Keratinocyte (primary cell): ENCODE results near the gene OR10K1. TPM values are rescaled to one million over a fixed set of nuclear protein-coding genes. Genes with fewer than 3 reads are reported as not detected.

Source experiments
- DNase-seq: peaks from one replicate; pipeline ENCODE4 v3.0.0-alpha.2; 2011; ENCODE audit warnings: low read depth, missing footprints, low spot score
- FAIRE-seq: peaks from 2 replicates; lab custom pipeline; 2011; peaks lifted over from hg19 to GRCh38; lab: Jason Lieb, UNC
- H2AFZ ChIP-seq: 2 replicates; pipeline ENCODE4 v1.6.0; 2012; ENCODE audit warnings: low read length, control low read depth, inconsistent platforms; ENCODE audit not compliant: control insufficient read depth
- H3K27ac ChIP-seq: 2 replicates; pipeline ENCODE4 v1.5.1; 2011; ENCODE audit warnings: low read length; ENCODE audit not compliant: control insufficient read depth, insufficient read depth
- H3K27me3 ChIP-seq: 3 replicates; pipeline ENCODE4 v1.6.0; 2011; ENCODE audit warnings: low read length; ENCODE audit not compliant: control insufficient read depth, insufficient read depth; ENCODE audit errors: extremely low read depth
- H3K36me3 ChIP-seq, 2 experiments: 2 replicates in 1 of 2; 3 replicates in 1 of 2; pipeline ENCODE4 v1.5.1; 2011; ENCODE audit warnings: low read length in 2 of 2, mild to moderate bottlenecking in 1 of 2; ENCODE audit not compliant: control insufficient read depth in 2 of 2, insufficient read depth in 2 of 2; ENCODE audit errors: extremely low read depth in 1 of 2
- H3K4me1 ChIP-seq: 3 replicates; pipeline ENCODE4 v1.5.1; 2011; ENCODE audit warnings: low read length; ENCODE audit not compliant: control insufficient read depth, insufficient read depth; ENCODE audit errors: extremely low read depth
- H3K4me2 ChIP-seq: 3 replicates; pipeline ENCODE4 v1.6.0; 2011; ENCODE audit warnings: low read depth, low read length; ENCODE audit not compliant: control insufficient read depth, insufficient read depth; ENCODE audit errors: extremely low read depth
- H3K4me3 ChIP-seq, 3 experiments: fragments of 200-600 bp in 1 of 3; sonication (generic) in 1 of 3; 2 replicates in 2 of 3; 3 replicates in 1 of 3; pipeline ENCODE4 v1.5.1; 2011 to 2016; ENCODE audit warnings: low read length in 3 of 3, mild to moderate bottlenecking in 3 of 3, control low read depth in 2 of 3, inconsistent platforms in 1 of 3, low read depth in 1 of 3, mixed read lengths in 1 of 3, mixed run types in 1 of 3, moderate library complexity in 1 of 3; ENCODE audit not compliant: control insufficient read depth in 2 of 3, insufficient read depth in 2 of 3; ENCODE audit errors: extremely low read depth in 1 of 3
- H3K79me2 ChIP-seq: 2 replicates; pipeline ENCODE4 v1.6.0; 2012; ENCODE audit warnings: low read length; ENCODE audit not compliant: control insufficient read depth, insufficient read depth
- H3K9ac ChIP-seq: 3 replicates; pipeline ENCODE4 v1.6.0; 2011; ENCODE audit warnings: low read length; ENCODE audit not compliant: control insufficient read depth, insufficient read depth; ENCODE audit errors: extremely low read depth
- H3K9me1 ChIP-seq: 3 replicates; pipeline ENCODE4 v1.6.0; 2011; ENCODE audit warnings: low read length; ENCODE audit not compliant: control insufficient read depth, insufficient read depth; ENCODE audit errors: extremely low read depth
- H3K9me3 ChIP-seq: 2 replicates; pipeline ENCODE4 v1.5.1; 2012; ENCODE audit warnings: low read depth, low read length; ENCODE audit not compliant: control insufficient read depth
- H4K20me1 ChIP-seq: 3 replicates; pipeline ENCODE4 v1.6.0; 2011; ENCODE audit warnings: low read length; ENCODE audit not compliant: control insufficient read depth, insufficient read depth; ENCODE audit errors: extremely low read depth
- EZH2 ChIP-seq: IDR thresholded peaks from one replicate; pipeline ENCODE4 v1.6.1; 2012; ENCODE audit warnings: inconsistent platforms, mild to moderate bottlenecking, low read length, moderate library complexity
- dilution Hi-C: fragments of 300-500 bp; cut with MboI; formaldehyde crosslinking; loops from one replicate; pipeline ENCODE4 v1.7.0; 2020; ENCODE audit warnings: low sequenced_read_pairs; ENCODE audit not compliant: extremely low pct_ligation_motif_present
- polyA plus RNA-seq, 5 experiments: library from polyadenylated mRNA; depleted of rRNA in 3 of 5; stranded (reverse) in 3 of 5; stranded (forward) in 1 of 5; unstranded in 1 of 5; fragments of >200 nt; gene quantifications; 1 replicate in 1 of 5; 2 replicates in 3 of 5; 3 replicates in 1 of 5; pipeline versions ENCODE4 v1.2.1 to v1.2.3, GENCODE V29; 2011 to 2012; ENCODE audit warnings: missing spikeins in 2 of 5, low read depth in 1 of 5, low replicate concordance in 1 of 5
- TF ChIP-seq, protein P1 (sequence below), 3 experiments: IDR thresholded peaks in 1 of 3; conservative IDR thresholded peaks in 1 of 3; optimal IDR thresholded peaks in 1 of 3; 2 replicates in 2 of 3; 3 replicates in 1 of 3; pipeline versions ENCODE3 to v1.5.1; 2011; ENCODE audit warnings: low read length in 3 of 3, mild to moderate bottlenecking in 3 of 3, moderate library complexity in 2 of 3, control low read depth in 1 of 3, inconsistent platforms in 1 of 3; ENCODE audit not compliant: insufficient read depth in 2 of 3; ENCODE audit errors: extremely low read depth in 1 of 3

OR10K1 gene
- polyA plus RNA-seq, 1 donor (not counting 4 experiments of a cell fraction or from before 2014, with no cell fraction given) = not detected

DNA sequence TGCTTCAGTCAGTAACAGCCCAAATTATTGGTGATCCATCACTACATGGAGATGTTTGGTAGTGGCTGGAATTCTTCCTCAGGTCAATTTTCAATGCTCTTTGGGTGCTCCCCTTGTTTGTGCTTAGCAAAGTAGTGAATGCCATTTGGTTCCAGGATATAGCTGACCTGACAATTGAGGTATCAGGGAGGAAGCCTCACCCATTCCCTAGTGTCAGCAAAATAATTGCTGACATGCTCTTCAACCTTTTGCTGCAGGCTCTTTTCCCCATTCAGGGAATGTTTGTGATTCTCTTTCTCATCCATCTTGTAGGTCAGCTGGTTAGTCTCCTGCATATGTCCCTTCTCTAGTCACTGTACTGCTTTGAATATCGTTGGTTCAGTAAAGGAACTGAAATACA is 7.1 kb upstream of the OR10K1 start:
- H3K9ac ChIP-seq = no peak overlapping the region
- H4K20me1 ChIP-seq = no peaks in the 10 kb centered on the region
- no peaks in the 10 kb centered on the region for H3K9me3 ChIP-seq
- no peaks in the 10 kb centered on the region for H3K4me1 ChIP-seq
- FAIRE-seq (no peak), DNase-seq (no peak)
- H3K9me1 ChIP-seq = no peaks in the 10 kb centered on the region
- H3K27me3 ChIP-seq = no peaks in the 10 kb centered on the region
- TF ChIP-seq, protein P1, sequence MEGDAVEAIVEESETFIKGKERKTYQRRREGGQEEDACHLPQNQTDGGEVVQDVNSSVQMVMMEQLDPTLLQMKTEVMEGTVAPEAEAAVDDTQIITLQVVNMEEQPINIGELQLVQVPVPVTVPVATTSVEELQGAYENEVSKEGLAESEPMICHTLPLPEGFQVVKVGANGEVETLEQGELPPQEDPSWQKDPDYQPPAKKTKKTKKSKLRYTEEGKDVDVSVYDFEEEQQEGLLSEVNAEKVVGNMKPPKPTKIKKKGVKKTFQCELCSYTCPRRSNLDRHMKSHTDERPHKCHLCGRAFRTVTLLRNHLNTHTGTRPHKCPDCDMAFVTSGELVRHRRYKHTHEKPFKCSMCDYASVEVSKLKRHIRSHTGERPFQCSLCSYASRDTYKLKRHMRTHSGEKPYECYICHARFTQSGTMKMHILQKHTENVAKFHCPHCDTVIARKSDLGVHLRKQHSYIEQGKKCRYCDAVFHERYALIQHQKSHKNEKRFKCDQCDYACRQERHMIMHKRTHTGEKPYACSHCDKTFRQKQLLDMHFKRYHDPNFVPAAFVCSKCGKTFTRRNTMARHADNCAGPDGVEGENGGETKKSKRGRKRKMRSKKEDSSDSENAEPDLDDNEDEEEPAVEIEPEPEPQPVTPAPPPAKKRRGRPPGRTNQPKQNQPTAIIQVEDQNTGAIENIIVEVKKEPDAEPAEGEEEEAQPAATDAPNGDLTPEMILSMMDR (optimal IDR thresholded peaks at IDR 0.05 in 1 of 3, IDR thresholded peaks at IDR 0.05 in 1 of 3, conservative IDR thresholded peaks at IDR 0.05 in 1 of 3; ENCODE audit: extremely low read depth in 1 of 3, insufficient read depth in 2 of 3, low read length in 3 of 3) = no peak
- TF ChIP-seq EZH2 = no peak
- no peaks in the 10 kb centered on the region for H3K36me3 ChIP-seq
- dilution Hi-C loops = no loop called here
- H2AFZ ChIP-seq = no peak overlapping the region
- H3K27ac ChIP-seq = no peak overlapping the region
- no peak overlapping the region for H3K4me2 ChIP-seq
- no peak overlapping the region for H3K4me3 ChIP-seq
- no peaks in the 10 kb centered on the region for H3K79me2 ChIP-seq

DNA sequence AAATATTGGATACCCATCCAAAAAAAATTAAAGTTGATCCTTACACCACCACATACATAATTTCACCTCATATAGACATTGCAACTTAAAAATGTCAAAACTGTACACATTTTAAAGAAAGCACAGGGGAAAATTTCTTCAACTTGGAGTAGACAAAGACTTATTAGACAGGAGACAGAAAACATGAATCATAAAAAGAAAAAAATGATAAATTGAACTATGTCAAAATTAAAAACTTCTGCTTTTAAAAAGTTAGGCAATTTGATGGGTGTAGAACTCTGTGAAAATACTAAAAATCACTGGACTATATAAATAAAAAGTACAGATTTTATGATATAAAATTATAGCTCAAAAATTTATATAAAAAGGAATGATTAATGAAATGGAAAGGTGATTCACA is 4.4 kb upstream of the OR10K1 start:
- H3K4me2 ChIP-seq = no peak overlapping the region
- H3K9me1 ChIP-seq = no peaks in the 10 kb centered on the region
- no peaks in the 10 kb centered on the region for H3K27me3 ChIP-seq
- FAIRE-seq (no peak), DNase-seq (no peak)
- no peaks in the 10 kb centered on the region for H3K4me1 ChIP-seq
- dilution Hi-C loops = no loop called here
- H3K9me3 ChIP-seq = no peaks in the 10 kb centered on the region
- no peaks in the 10 kb centered on the region for H3K36me3 ChIP-seq
- no peaks in the 10 kb centered on the region for H4K20me1 ChIP-seq
- no peak for TF ChIP-seq EZH2
- TF ChIP-seq, protein P1 (optimal IDR thresholded peaks at IDR 0.05 in 1 of 3, IDR thresholded peaks at IDR 0.05 in 1 of 3, conservative IDR thresholded peaks at IDR 0.05 in 1 of 3; ENCODE audit: extremely low read depth in 1 of 3, insufficient read depth in 2 of 3, low read length in 3 of 3) = no peak
- H2AFZ ChIP-seq = no peak overlapping the region
- no peaks in the 10 kb centered on the region for H3K79me2 ChIP-seq
- no peak overlapping the region for H3K9ac ChIP-seq
- no peak overlapping the region for H3K27ac ChIP-seq
- H3K4me3 ChIP-seq = no peak overlapping the region
